Rectal smooth muscle tissue (tissue), 1 donor: Measurements from ENCODE around the gene SDK1.
"Not testable (repeated sequence)": the region's sequence is repeated elsewhere in the genome, so short reads cannot be mapped to it uniquely, and the experiment has no call there.

ENCODE experiments used
- H3K27ac ChIP-seq: one replicate; pipeline ENCODE4 v1.7.0; 2013; ENCODE audit warnings: low read depth, low read length, inconsistent platforms
- H3K27me3 ChIP-seq: one replicate; pipeline ENCODE4 v1.7.0; 2013; ENCODE audit warnings: low read length; ENCODE audit not compliant: control insufficient read depth, insufficient read depth
- H3K36me3 ChIP-seq: one replicate; pipeline ENCODE4 v1.7.0; 2013; ENCODE audit warnings: low read length; ENCODE audit not compliant: control insufficient read depth, insufficient read depth
- H3K4me1 ChIP-seq: one replicate; pipeline ENCODE4 v1.7.0; 2013; ENCODE audit warnings: low read length; ENCODE audit not compliant: control insufficient read depth, insufficient read depth
- H3K4me3 ChIP-seq: one replicate; pipeline ENCODE4 v1.7.0; 2013; ENCODE audit warnings: low read length
- H3K9ac ChIP-seq: one replicate; pipeline ENCODE4 v1.7.0; 2013; ENCODE audit warnings: low read length

The SDK1 gene

DNA sequence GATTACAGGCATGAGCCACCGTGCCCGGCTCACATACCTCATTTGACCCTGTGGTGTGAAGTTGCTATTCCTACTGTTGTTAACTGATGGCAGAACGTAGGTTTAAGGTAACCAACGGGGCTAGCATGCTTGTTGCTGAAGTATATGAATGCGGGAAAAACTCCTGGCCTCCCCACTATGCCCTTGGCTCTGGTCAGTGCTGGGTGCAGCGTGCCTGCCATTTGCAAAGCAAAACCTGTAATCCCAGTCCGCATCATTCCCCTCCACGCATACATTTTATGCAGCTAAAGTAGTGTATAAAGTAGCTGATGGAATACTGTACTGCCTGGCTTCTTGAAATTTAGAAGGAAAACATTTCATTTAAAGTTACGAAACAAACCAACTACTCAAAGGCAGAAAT lies 273.3 kb downstream of the SDK1 start:
- Histone ChIP-seq H3K36me3 (no peaks in the 10 kb centered on the region), H3K27me3 (no peaks in the 10 kb centered on the region), H3K4me3 (no peak overlapping the region), H3K9ac (no peak overlapping the region), H3K27ac (no peak overlapping the region), H3K4me1 (no peaks in the 10 kb centered on the region)

DNA sequence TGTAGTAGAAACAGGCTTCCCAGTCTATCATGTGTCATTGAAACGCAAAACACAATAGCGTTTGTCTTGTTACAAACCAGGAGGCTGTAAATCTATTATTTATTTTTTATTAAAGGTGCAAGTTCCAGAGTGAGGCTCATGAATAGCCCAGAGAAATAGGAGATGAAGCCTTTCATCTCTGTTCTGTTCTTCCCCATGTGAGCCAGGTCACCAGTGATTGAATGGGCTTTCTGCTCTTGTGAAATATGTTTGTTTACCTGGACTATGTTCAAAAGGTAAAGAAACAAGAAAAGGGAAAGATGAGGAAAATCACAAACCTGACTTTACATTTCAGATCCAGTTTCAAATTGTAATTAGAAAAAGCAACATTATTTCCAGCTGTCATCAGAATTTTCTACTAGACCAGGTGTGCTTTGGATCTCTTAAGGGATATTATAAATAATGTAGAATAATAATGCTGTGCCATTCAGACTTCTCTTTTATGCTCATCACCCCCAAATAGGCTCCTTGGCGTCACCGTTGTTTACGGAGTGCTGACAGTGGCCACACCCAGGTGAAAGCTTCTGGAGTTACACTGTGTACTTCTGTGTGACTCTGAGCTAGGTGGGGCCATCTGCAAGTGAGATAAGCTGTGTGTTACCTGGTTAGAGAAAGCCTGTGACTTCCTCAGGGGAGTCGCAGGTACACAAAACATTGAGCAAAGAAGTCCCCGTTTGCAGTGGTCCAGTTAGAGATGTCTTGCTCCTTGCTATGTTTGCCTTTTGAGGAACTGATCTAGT lies 274.9 kb downstream of the SDK1 start:
- H3K27ac ChIP-seq = no peak overlapping the region
- H3K4me1 ChIP-seq = no peaks in the 10 kb centered on the region
- H3K9ac ChIP-seq = no peak overlapping the region
- H3K27me3 ChIP-seq = no peaks in the 10 kb centered on the region
- no peak overlapping the region for H3K4me3 ChIP-seq
- no peaks in the 10 kb centered on the region for H3K36me3 ChIP-seq

DNA sequence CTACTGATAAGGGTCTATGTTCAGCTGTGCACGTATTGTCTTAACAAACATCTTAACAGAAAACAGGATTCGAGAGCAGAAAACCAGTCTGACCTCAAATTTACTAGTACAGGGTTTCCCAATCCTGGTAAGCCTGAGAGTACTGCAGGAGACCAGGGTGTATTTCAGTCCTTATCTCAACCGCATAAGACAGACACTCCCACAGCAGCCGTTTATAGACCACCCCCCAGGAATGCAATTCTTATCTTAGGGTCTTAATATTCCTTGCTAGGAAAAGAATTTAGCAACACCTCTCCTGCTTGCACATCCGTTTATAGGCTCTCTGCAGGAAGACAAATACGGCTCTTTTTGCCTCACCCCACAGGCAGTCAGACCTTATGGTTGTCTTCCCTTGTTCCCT lies 277.3 kb downstream of the SDK1 start:
- H3K9ac ChIP-seq = no peak overlapping the region
- H3K4me1 ChIP-seq = no peaks in the 10 kb centered on the region
- no peak overlapping the region for H3K27ac ChIP-seq
- no peaks in the 10 kb centered on the region for H3K36me3 ChIP-seq
- H3K4me3 ChIP-seq = no peak overlapping the region
- no peaks in the 10 kb centered on the region for H3K27me3 ChIP-seq

DNA sequence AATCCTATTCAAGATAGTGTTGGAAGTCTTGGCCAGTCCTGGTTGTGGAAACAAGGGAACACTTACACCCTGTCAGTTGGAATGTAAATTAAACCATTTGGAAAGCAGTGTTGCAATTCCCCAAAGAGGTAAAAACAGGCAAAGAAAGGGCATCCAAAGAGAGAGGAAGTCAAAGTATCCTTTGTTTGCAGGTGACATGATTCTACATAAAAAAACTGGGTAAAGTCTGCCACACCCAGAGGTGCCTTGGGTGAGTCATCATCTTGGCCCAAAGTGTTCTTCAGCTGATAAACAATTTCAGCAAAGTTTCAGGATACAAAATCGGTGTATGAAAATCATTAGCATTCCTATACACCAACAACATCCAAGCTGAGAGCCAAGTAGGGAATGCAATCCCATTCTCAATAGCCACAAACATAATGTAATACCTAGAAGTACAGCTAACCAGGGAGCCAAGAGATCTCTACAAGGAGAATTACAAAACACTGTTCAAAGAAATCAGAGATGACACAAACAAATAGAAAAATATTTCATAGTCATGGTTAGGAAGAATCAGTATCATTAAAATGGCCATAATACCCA lies 278.7 kb downstream of the SDK1 start:
- no peak overlapping the region for H3K9ac ChIP-seq
- H3K27me3 ChIP-seq = no peaks in the 10 kb centered on the region
- H3K4me3 ChIP-seq = no peak overlapping the region
- H3K27ac ChIP-seq = no peak overlapping the region
- no peaks in the 10 kb centered on the region for H3K4me1 ChIP-seq
- H3K36me3 ChIP-seq = no peaks in the 10 kb centered on the region

DNA sequence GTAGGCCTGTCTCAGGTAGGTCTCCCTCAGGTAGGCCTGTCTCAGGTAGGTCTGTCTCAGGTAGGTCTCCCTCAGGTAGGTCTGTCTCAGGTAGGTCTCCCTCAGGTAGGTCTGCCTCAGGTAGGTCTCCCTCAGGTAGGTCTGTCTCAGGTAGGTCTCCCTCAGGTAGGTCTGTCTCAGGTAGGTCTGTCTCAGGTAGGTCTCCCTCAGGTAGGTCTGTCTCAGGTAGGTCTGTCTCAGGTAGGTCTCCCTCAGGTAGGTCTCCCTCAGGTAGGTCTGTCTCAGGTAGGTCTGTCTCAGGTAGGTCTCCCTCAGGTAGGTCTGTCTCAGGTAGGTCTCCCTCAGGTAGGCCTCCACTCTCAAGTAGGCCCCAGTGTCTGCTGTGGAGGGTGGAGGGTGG lies 281.1 kb downstream of the SDK1 start:
- H3K36me3 ChIP-seq, H3K9ac ChIP-seq, H3K27ac ChIP-seq, H3K27me3 ChIP-seq, H3K4me1 ChIP-seq, H3K4me3 ChIP-seq: not testable (repeated sequence)

DNA sequence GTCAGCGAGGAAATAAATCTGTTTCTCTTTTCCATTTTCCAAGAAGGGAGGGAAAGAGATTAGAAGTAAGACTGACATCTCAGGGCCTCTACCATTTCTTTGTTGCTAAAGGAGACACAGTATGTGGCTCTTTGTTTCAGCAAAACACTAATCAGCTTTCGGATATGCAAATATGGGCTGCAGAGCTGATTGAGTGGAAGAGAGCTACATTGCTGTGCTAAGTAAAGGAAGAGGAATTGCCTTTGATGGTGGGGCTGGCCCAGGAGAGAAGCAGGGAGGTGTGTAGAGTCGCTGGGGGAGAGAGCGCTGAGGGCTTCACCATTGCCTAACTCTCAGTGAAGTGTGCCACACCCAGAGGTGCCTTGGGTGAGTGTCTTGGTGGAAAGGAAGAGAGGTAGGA lies 284.8 kb downstream of the SDK1 start:
- Histone ChIP-seq H3K27me3 (no peaks in the 10 kb centered on the region), H3K27ac (no peak overlapping the region), H3K4me1 (no peaks in the 10 kb centered on the region), H3K36me3 (no peaks in the 10 kb centered on the region), H3K9ac (no peak overlapping the region), H3K4me3 (no peak overlapping the region)

DNA sequence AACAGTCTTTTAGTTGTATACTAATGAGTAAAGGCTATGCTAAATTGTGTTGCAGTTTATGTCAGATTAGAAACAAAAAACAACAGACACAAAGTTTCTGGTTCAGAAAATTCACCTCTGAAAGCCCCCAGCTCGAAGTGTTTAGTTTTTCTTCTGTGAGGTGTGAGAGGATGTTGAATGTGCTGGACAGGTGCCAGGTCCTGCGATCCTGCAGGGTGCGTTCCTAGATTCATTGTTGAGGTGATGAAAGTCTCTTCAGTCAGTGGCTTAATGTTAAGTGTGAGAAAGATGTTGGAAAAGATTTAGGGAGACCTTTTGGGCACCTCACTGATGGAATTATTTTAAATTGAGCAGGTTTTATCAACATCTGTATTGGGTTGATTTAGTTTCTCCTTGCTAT lies 287.3 kb downstream of the SDK1 start:
- Histone ChIP-seq H3K4me3 (no peak overlapping the region), H3K9ac (no peak overlapping the region), H3K27ac (no peak overlapping the region), H3K36me3 (no peaks in the 10 kb centered on the region), H3K4me1 (no peaks in the 10 kb centered on the region), H3K27me3 (no peaks in the 10 kb centered on the region)

DNA sequence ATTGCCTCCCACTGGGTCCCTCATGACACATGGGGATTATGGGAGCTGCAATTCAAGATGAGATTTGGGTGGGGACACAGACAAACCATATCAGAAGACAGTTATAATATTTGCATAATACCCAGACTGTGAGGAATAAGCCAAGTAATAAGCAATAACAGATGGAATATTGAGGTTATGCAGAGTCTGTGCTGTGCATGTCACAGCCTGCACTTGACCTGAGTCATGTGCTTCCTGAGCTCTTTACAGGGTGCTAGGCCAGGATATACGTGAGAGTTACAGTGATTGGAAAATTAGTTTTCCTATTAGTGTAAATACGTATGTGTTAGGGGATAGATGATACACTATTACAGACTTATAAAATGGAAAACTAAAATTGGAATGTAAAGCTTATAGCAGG lies 288.7 kb downstream of the SDK1 start:
- Histone ChIP-seq H3K4me1 (no peaks in the 10 kb centered on the region), H3K27me3 (no peaks in the 10 kb centered on the region), H3K36me3 (no peaks in the 10 kb centered on the region), H3K9ac (no peak overlapping the region), H3K27ac (no peak overlapping the region), H3K4me3 (no peak overlapping the region)

DNA sequence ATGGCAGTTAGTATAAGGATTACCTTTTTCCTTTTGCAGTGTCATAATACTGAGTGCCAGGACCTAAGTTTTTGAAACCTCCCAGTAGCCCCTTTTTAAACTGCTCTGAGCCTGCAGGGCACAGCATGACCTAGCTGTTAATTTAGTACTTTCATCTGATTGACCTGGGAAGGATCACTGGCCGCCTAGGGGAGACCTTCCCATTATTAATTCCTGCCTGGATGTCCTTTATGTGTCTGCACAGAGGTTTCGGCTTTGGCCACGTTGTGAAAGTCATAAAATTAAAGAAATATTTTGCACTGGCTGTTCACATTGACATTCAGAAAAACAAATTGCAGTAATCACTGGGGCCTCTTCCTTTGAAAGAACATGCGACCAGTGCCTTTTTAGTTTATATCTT lies 290.2 kb downstream of the SDK1 start:
- no peak overlapping the region for H3K27ac ChIP-seq
- H3K9ac ChIP-seq = no peak overlapping the region
- no peaks in the 10 kb centered on the region for H3K36me3 ChIP-seq
- H3K4me3 ChIP-seq = no peak overlapping the region
- H3K27me3 ChIP-seq = no peaks in the 10 kb centered on the region
- no peaks in the 10 kb centered on the region for H3K4me1 ChIP-seq

DNA sequence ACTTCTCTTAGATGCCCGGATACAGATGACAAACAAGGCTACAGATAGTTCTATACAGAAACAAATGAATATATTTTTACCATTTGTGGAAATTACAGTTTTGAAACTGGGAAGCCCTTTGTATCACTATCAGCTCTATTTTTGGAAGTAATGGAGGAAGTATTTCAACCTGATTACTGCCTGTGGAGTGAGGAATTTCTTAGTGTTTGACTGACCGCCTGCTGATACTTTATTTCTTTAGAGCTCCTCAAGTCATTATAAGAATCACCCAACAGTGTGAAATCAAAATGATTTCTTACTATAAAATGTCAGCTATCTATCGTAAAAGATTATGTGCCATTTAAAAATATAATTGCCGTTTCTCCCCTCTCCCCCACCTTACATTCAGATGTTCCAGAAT lies 290.9 kb downstream of the SDK1 start:
- H3K27ac ChIP-seq = no peak overlapping the region
- H3K27me3 ChIP-seq = no peaks in the 10 kb centered on the region
- no peak overlapping the region for H3K4me3 ChIP-seq
- no peaks in the 10 kb centered on the region for H3K36me3 ChIP-seq
- no peaks in the 10 kb centered on the region for H3K4me1 ChIP-seq
- H3K9ac ChIP-seq = no peak overlapping the region

DNA sequence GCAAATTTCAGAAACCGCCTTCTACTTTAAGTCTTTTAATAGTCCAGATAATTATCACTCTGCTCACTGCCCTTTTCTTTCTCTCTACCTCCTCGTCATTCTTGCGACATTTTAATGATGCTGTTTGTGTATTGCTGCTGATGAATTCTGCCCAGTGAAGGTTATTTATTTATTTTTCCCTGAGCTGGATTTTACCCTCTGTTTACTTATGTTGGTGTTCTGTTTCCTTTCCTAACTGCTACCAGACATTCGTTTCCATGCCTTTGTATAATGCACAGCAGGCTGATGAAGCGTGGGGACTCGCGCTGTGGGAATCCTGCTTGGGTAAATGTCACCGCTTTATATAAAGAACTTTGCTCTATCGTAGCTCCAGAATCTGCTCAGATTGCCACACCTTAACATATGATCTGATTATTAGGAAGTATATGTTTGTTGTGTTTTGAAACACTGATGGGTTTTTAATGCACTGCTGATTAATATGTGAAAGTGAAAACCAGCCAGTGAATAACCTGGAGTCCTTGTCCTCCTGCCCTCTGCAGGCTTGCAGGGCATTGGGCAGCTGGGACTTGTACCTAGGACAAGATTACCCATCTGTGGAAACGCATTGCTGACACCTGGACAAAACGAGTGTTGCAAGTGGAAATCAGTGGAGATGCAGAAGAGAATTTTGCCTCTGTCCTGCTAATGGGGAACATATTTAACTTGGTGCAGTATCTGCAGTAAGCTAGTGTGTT lies 291.5 kb downstream of the SDK1 start:
- H3K27ac ChIP-seq = no peak overlapping the region

DNA sequence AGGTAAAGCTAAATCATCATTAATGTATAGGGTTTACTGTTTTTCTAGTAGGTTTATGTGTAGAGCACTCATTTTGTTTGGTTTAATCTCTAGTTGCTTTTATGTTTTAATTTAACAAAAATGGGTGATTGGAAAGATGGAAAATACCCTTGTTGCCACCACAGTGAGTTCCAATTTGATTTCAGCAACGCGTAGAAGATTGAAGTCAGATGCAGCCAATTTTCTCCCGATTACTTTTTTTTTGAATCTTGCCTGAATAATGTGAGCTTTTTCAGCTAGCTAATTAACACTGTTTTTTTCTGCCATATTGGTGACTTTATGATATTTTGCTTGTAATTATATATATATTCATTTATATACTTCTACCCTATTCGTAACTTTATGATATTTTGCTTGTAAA lies 293.8 kb downstream of the SDK1 start:
- Histone ChIP-seq H3K36me3 (no peaks in the 10 kb centered on the region), H3K27me3 (no peaks in the 10 kb centered on the region), H3K9ac (no peak overlapping the region), H3K27ac (no peak overlapping the region), H3K4me1 (no peaks in the 10 kb centered on the region), H3K4me3 (no peak overlapping the region)

More for the DNA sequence above, 291.5 kb downstream of the SDK1 start:
- no peak overlapping the region for H3K9ac ChIP-seq
- H3K4me1 ChIP-seq = no peaks in the 10 kb centered on the region
- no peak overlapping the region for H3K4me3 ChIP-seq
- no peaks in the 10 kb centered on the region for H3K27me3 ChIP-seq
- H3K36me3 ChIP-seq = no peaks in the 10 kb centered on the region

DNA sequence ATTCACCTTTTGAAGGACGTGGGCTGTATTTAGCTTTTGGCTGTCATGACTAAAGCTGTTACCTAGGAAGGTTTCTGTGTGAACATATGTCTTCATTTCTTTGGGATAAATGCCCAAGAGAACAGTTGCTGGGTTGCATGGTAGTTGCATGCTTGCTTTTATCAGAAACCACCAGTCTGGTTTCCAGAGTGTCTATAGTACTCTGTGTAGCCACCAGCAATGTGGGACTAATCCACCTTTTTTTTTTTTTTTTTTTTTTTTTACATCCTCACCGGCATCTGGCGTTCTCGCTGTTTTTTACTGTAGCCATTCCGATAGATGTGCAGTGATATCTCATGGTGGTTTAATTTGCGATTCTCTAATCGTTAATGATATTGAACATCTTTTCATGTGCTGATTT lies 297.8 kb downstream of the SDK1 start:
- no peaks in the 10 kb centered on the region for H3K4me1 ChIP-seq
- no peaks in the 10 kb centered on the region for H3K27me3 ChIP-seq
- H3K4me3 ChIP-seq = no peak overlapping the region
- no peak overlapping the region for H3K27ac ChIP-seq
- no peaks in the 10 kb centered on the region for H3K36me3 ChIP-seq
- H3K9ac ChIP-seq = no peak overlapping the region
